ENCODE measurements around the gene FAM98B.

Gene FAM98B

GRCh38 chr15:38503496-38503895 lies 49.6 kb downstream of the FAM98B start:
- Histone ChIP-seq H3K4me1 (ENCODE audit: control insufficient read depth in 1 of 2, insufficient read depth in 2 of 2, low read length in 2 of 2) (no peaks in the 10 kb centered on the region), H3K9me3 (ENCODE audit: control insufficient read depth in 1 of 2, low read length in 2 of 2) (no peaks in the 10 kb centered on the region), H3K27ac (ENCODE audit: low read depth, low read length) (no peak overlapping the region), H3K27me3 (ENCODE audit: control insufficient read depth in 1 of 2, insufficient read depth in 2 of 2, low read length in 2 of 2) (no peaks in the 10 kb centered on the region), H3K4me3 (ENCODE audit: low read depth in 1 of 2, low read length in 2 of 2) (no peak overlapping the region), H3K36me3 (ENCODE audit: control insufficient read depth in 1 of 2, insufficient read depth in 2 of 2, low read length in 2 of 2) (peaks cover 0 to 11% of the 10 kb centered on the region in 2 donors), H3K9ac (ENCODE audit: low read depth in 1 of 2, low read length in 2 of 2) (no peak overlapping the region)

- Histone ChIP-seq H3K27me3 (ENCODE audit: control insufficient read depth in 1 of 2, insufficient read depth in 2 of 2, low read length in 2 of 2) (no peaks in the 10 kb centered on the region), H3K9ac (ENCODE audit: low read depth in 1 of 2, low read length in 2 of 2) (no peak overlapping the region), H3K27ac (ENCODE audit: low read depth, low read length) (no peak overlapping the region), H3K4me1 (ENCODE audit: control insufficient read depth in 1 of 2, insufficient read depth in 2 of 2, low read length in 2 of 2) (no peaks in the 10 kb centered on the region), H3K4me3 (ENCODE audit: low read depth in 1 of 2, low read length in 2 of 2) (no peak overlapping the region), H3K36me3 (ENCODE audit: control insufficient read depth in 1 of 2, insufficient read depth in 2 of 2, low read length in 2 of 2) (peaks cover 0 to 11% of the 10 kb centered on the region in 2 donors), H3K9me3 (ENCODE audit: control insufficient read depth in 1 of 2, low read length in 2 of 2) (no peaks in the 10 kb centered on the region)
These were observed 50.9 kb downstream of the FAM98B start for GRCh38 chr15:38504680-38505467.

DNA sequence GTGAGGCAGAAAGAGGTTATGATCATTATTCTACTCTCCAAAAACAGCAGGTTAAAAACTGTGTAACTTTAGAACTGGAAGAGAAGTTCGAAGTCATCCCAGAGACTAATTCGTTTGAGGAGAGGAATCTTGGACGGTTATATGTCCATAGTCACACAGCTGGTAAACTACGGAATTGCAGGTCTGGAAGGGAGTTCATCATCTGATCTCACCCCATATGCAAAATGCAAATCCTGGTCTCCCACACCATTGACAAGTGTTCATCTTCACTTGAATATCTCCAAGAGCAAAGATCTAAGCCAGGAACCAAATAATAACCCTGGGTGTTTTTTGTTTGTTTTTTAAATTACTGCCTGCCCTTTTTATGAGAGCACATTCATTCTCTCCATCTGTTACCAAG lies 53.1 kb downstream of the FAM98B start:
- no peaks in the 10 kb centered on the region for H3K27me3 ChIP-seq (ENCODE audit: control insufficient read depth in 1 of 2, insufficient read depth in 2 of 2, low read length in 2 of 2)
- H3K9ac ChIP-seq (ENCODE audit: low read depth in 1 of 2, low read length in 2 of 2), result no peak overlapping the region
- H3K4me3 ChIP-seq (ENCODE audit: low read depth in 1 of 2, low read length in 2 of 2), result no peak overlapping the region
- no peaks in the 10 kb centered on the region for H3K9me3 ChIP-seq (ENCODE audit: control insufficient read depth in 1 of 2, low read length in 2 of 2)
- peaks cover 0 to 11% of the 10 kb centered on the region in 2 donors for H3K36me3 ChIP-seq (ENCODE audit: control insufficient read depth in 1 of 2, insufficient read depth in 2 of 2, low read length in 2 of 2)
- H3K4me1 ChIP-seq (ENCODE audit: control insufficient read depth in 1 of 2, insufficient read depth in 2 of 2, low read length in 2 of 2), result no peaks in the 10 kb centered on the region
- no peak overlapping the region for H3K27ac ChIP-seq (ENCODE audit: low read depth, low read length)

DNA sequence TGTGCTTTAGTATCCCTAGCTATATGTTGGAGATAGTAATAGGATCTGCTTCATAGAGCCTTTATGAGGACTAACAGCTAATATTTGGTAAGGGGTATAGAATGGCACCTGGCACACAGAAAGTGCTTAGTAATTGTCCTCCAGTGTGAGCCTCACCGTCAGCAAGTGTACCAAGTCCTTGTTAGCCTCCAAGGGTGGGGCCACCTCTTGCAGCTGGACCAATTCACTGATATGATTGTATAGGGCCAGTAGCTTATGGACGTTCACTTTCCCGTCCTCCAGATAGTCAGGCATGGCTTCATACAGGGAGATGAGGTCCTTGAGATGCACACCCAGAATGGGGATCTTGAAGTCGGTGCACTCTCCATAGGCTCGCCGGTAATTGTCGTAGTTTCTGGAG lies 53.6 kb downstream of the FAM98B start:
- Histone ChIP-seq H3K9me3 (ENCODE audit: control insufficient read depth in 1 of 2, low read length in 2 of 2) (no peaks in the 10 kb centered on the region), H3K4me1 (ENCODE audit: control insufficient read depth in 1 of 2, insufficient read depth in 2 of 2, low read length in 2 of 2) (no peaks in the 10 kb centered on the region), H3K9ac (ENCODE audit: low read depth in 1 of 2, low read length in 2 of 2) (no peak overlapping the region), H3K36me3 (ENCODE audit: control insufficient read depth in 1 of 2, insufficient read depth in 2 of 2, low read length in 2 of 2) (peaks cover 0 to 8% of the 10 kb centered on the region in 2 donors), H3K27ac (ENCODE audit: low read depth, low read length) (no peak overlapping the region), H3K27me3 (ENCODE audit: control insufficient read depth in 1 of 2, insufficient read depth in 2 of 2, low read length in 2 of 2) (no peaks in the 10 kb centered on the region), H3K4me3 (ENCODE audit: low read depth in 1 of 2, low read length in 2 of 2) (no peak overlapping the region)

GRCh38 chr15:38508647-38509046 lies 54.7 kb downstream of the FAM98B start:
- Histone ChIP-seq H3K9me3 (ENCODE audit: control insufficient read depth in 1 of 2, low read length in 2 of 2) (no peaks in the 10 kb centered on the region), H3K4me3 (ENCODE audit: low read depth in 1 of 2, low read length in 2 of 2) (no peak overlapping the region), H3K4me1 (ENCODE audit: control insufficient read depth in 1 of 2, insufficient read depth in 2 of 2, low read length in 2 of 2) (no peaks in the 10 kb centered on the region), H3K9ac (ENCODE audit: low read depth in 1 of 2, low read length in 2 of 2) (no peak overlapping the region), H3K27me3 (ENCODE audit: control insufficient read depth in 1 of 2, insufficient read depth in 2 of 2, low read length in 2 of 2) (peaks cover 0 to 2% of the 10 kb centered on the region in 2 donors), H3K27ac (ENCODE audit: low read depth, low read length) (no peak overlapping the region), H3K36me3 (ENCODE audit: control insufficient read depth in 1 of 2, insufficient read depth in 2 of 2, low read length in 2 of 2) (peaks cover 0 to 5% of the 10 kb centered on the region in 2 donors)

DNA sequence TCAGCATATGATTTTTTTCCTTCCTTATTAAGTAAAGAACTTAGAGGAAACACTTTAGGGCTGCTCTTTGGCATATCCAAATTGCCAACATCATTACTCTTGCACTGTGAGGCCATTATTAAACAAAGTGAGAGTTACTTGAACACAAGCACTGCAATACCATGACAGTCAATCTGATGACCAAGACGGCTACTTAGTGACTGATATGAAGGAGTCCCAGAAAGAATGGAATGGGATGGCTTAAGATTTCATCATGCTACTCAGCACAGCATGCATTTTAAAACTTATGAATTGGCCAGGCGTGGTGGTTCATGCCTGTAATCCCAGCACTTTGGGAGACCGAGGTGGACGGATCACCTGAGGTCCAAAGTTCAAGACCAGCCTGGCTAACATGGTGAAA lies 55.2 kb downstream of the FAM98B start:
- H3K27me3 ChIP-seq (ENCODE audit: control insufficient read depth in 1 of 2, insufficient read depth in 2 of 2, low read length in 2 of 2), result peaks cover 0 to 3% of the 10 kb centered on the region in 2 donors
- H3K36me3 ChIP-seq (ENCODE audit: control insufficient read depth in 1 of 2, insufficient read depth in 2 of 2, low read length in 2 of 2), result peaks cover 0 to 5% of the 10 kb centered on the region in 2 donors
- H3K4me1 ChIP-seq (ENCODE audit: control insufficient read depth in 1 of 2, insufficient read depth in 2 of 2, low read length in 2 of 2), result no peaks in the 10 kb centered on the region
- H3K9me3 ChIP-seq (ENCODE audit: control insufficient read depth in 1 of 2, low read length in 2 of 2), result no peaks in the 10 kb centered on the region
- H3K4me3 ChIP-seq (ENCODE audit: low read depth in 1 of 2, low read length in 2 of 2), result no peak overlapping the region
- no peak overlapping the region for H3K27ac ChIP-seq (ENCODE audit: low read depth, low read length)
- no peak overlapping the region for H3K9ac ChIP-seq (ENCODE audit: low read depth in 1 of 2, low read length in 2 of 2)

DNA sequence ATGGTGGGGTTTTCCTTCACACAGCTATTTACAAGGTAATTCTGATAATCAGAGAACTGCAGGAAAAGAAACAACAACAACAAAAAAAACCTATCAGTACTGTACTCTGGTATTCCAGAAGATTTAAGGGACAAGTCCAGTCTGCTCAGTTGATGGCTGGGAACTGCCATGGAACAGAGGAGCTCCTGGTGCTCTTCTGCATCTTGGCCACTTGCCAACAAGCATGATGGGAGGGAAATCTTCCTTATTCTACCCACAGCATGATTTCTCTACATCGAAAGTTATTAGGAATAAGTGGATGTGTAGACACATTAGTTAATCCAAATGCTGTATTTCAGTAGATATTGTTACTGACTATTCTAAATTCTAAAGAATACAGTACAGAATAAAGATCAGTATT lies 59.0 kb downstream of the FAM98B start:
- Histone ChIP-seq H3K36me3 (ENCODE audit: control insufficient read depth in 1 of 2, insufficient read depth in 2 of 2, low read length in 2 of 2) (peaks cover 0 to under 1% of the 10 kb centered on the region in 2 donors), H3K27ac (ENCODE audit: low read depth, low read length) (no peak overlapping the region), H3K4me3 (ENCODE audit: low read depth in 1 of 2, low read length in 2 of 2) (no peak overlapping the region), H3K9ac (ENCODE audit: low read depth in 1 of 2, low read length in 2 of 2) (no peak overlapping the region), H3K9me3 (ENCODE audit: control insufficient read depth in 1 of 2, low read length in 2 of 2) (no peaks in the 10 kb centered on the region), H3K27me3 (ENCODE audit: control insufficient read depth in 1 of 2, insufficient read depth in 2 of 2, low read length in 2 of 2) (peaks cover 0 to 3% of the 10 kb centered on the region in 2 donors), H3K4me1 (ENCODE audit: control insufficient read depth in 1 of 2, insufficient read depth in 2 of 2, low read length in 2 of 2) (no peaks in the 10 kb centered on the region)

GRCh38 chr15:38514601-38515000 lies 60.7 kb downstream of the FAM98B start:
- Histone ChIP-seq H3K9ac (ENCODE audit: low read depth in 1 of 2, low read length in 2 of 2) (no peak overlapping the region), H3K27me3 (ENCODE audit: control insufficient read depth in 1 of 2, insufficient read depth in 2 of 2, low read length in 2 of 2) (peaks cover 0 to 3% of the 10 kb centered on the region in 2 donors), H3K36me3 (ENCODE audit: control insufficient read depth in 1 of 2, insufficient read depth in 2 of 2, low read length in 2 of 2) (no peaks in the 10 kb centered on the region), H3K27ac (ENCODE audit: low read depth, low read length) (no peak overlapping the region), H3K4me3 (ENCODE audit: low read depth in 1 of 2, low read length in 2 of 2) (no peak overlapping the region), H3K9me3 (ENCODE audit: control insufficient read depth in 1 of 2, low read length in 2 of 2) (no peaks in the 10 kb centered on the region), H3K4me1 (ENCODE audit: control insufficient read depth in 1 of 2, insufficient read depth in 2 of 2, low read length in 2 of 2) (no peaks in the 10 kb centered on the region)

GRCh38 chr15:38516626-38517025 lies 62.7 kb downstream of the FAM98B start:
- Histone ChIP-seq H3K36me3 (ENCODE audit: control insufficient read depth in 1 of 2, insufficient read depth in 2 of 2, low read length in 2 of 2) (no peaks in the 10 kb centered on the region), H3K9ac (ENCODE audit: low read depth in 1 of 2, low read length in 2 of 2) (no peak overlapping the region), H3K27ac (ENCODE audit: low read depth, low read length) (no peak overlapping the region), H3K4me1 (ENCODE audit: control insufficient read depth in 1 of 2, insufficient read depth in 2 of 2, low read length in 2 of 2) (no peaks in the 10 kb centered on the region), H3K27me3 (ENCODE audit: control insufficient read depth in 1 of 2, insufficient read depth in 2 of 2, low read length in 2 of 2) (peaks cover 0 to 3% of the 10 kb centered on the region in 2 donors), H3K4me3 (ENCODE audit: low read depth in 1 of 2, low read length in 2 of 2) (no peak overlapping the region), H3K9me3 (ENCODE audit: control insufficient read depth in 1 of 2, low read length in 2 of 2) (no peaks in the 10 kb centered on the region)

DNA sequence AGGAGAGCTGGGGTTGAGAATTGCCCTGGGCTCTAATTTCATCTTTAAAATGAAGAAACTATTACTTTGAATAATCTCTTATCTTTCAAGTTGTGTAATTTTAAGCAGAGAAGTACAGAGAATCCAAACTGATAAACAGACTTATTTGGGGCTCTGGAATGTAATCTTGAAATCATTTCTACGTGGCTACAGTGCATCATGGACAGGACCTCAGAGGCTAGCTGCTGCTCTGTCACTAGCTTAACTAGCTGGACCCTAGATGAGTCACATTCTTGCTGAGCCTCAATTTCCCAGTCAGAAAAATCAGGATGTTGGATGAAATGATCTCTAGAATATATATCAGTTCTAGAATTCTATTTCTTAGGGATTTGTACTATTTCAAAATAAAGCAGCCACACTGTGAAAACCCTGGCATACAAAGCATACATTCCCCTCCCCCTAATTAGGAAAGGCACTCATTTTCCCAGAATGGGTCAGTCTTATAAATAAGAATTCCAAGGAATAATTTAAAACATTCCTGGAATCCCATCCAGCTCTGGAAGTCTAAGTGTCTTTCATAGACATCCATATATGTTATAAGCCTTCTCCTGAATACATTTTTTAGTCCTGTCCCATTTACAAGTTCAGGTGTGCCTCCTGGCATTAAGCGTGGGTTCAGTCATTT lies 63.5 kb downstream of the FAM98B start:
- Histone ChIP-seq H3K36me3 (ENCODE audit: control insufficient read depth in 1 of 2, insufficient read depth in 2 of 2, low read length in 2 of 2) (no peaks in the 10 kb centered on the region), H3K27me3 (ENCODE audit: control insufficient read depth in 1 of 2, insufficient read depth in 2 of 2, low read length in 2 of 2) (peaks cover 0 to 3% of the 10 kb centered on the region in 2 donors), H3K9me3 (ENCODE audit: control insufficient read depth in 1 of 2, low read length in 2 of 2) (no peaks in the 10 kb centered on the region), H3K27ac (ENCODE audit: low read depth, low read length) (no peak overlapping the region), H3K9ac (ENCODE audit: low read depth in 1 of 2, low read length in 2 of 2) (no peak overlapping the region), H3K4me1 (ENCODE audit: control insufficient read depth in 1 of 2, insufficient read depth in 2 of 2, low read length in 2 of 2) (no peaks in the 10 kb centered on the region), H3K4me3 (ENCODE audit: low read depth in 1 of 2, low read length in 2 of 2) (no peak overlapping the region)
